Caco-2 (cell line): ENCODE results near the gene BTG2. TPM values are rescaled to one million over a fixed set of nuclear protein-coding genes. Genes with fewer than 3 reads are reported as not detected.

Experiments
- BruUV-seq: library from RNA; stranded (reverse); fragments of 400-500 nt; replicated peaks from 2 replicates; lab custom pipeline; 2021; lab: Mats Ljungman, UMichigan
- CTCF ChIA-PET: fragments of 300-600 bp; sonication (Branson Sonifier 250); formaldehyde crosslinking; loops from one replicate; lab custom pipeline; 2022; ENCODE audit warnings: antibody characterized with exemption; lab: Charles Lee
- POLR2A ChIA-PET: fragments of 300-600 bp; sonication (Branson Sonifier 250); formaldehyde crosslinking; loops from one replicate; lab custom pipeline; 2022; ENCODE audit warnings: antibody characterized with exemption; lab: Charles Lee
- DNase-seq, 2 experiments: peaks; one replicate each; pipeline versions ENCODE4 v3.0.0 to v3.0.0-alpha.2; 2020 to 2022
- H3K27me3 ChIP-seq: replicated peaks from 2 replicates; pipeline ENCODE4 v1.6.0; 2011; ENCODE audit warnings: low read length; ENCODE audit not compliant: control insufficient read depth, insufficient read depth
- H3K36me3 ChIP-seq: 2 replicates; pipeline ENCODE4 v1.5.1; 2011; ENCODE audit warnings: low read length; ENCODE audit not compliant: control insufficient read depth, insufficient read depth
- H3K4me1 ChIP-seq: fragments of 250-450 bp; sonication (Bioruptor Pico); 2 replicates; pipeline ENCODE4 v1.5.1; 2020; ENCODE audit warnings: mild to moderate bottlenecking
- H3K4me3 ChIP-seq: 2 replicates; pipeline ENCODE4 v1.5.1; 2011; ENCODE audit warnings: low read depth, mild to moderate bottlenecking, control low read depth, low read length
- H3K9me3 ChIP-seq: fragments of 250-450 bp; sonication (Bioruptor Pico); 2 replicates; pipeline ENCODE4 v1.5.1; 2020; ENCODE audit warnings: mild to moderate bottlenecking, moderate library complexity
- H3K27ac Mint-ChIP-seq: one replicate; pipeline ENCODE4 v1.8.0; 2022; ENCODE audit warnings: mixed read lengths; ENCODE audit not compliant: unreplicated experiment
- H3K27me3 Mint-ChIP-seq: one replicate; pipeline ENCODE4 v1.8.0; 2022; ENCODE audit warnings: mixed read lengths; ENCODE audit not compliant: insufficient read depth, unreplicated experiment
- H3K36me3 Mint-ChIP-seq: one replicate; pipeline ENCODE4 v1.8.0; 2022; ENCODE audit warnings: mild to moderate bottlenecking, mixed read lengths; ENCODE audit not compliant: insufficient read depth, unreplicated experiment
- H3K4me1 Mint-ChIP-seq: one replicate; pipeline ENCODE4 v1.8.0; 2022; ENCODE audit warnings: low read depth, mixed read lengths; ENCODE audit not compliant: unreplicated experiment
- H3K4me3 Mint-ChIP-seq: one replicate; pipeline ENCODE4 v1.8.0; 2022; ENCODE audit warnings: mild to moderate bottlenecking, moderate library complexity, mixed read lengths; ENCODE audit not compliant: unreplicated experiment
- H3K9me3 Mint-ChIP-seq: one replicate; pipeline ENCODE4 v1.8.0; 2022; ENCODE audit warnings: mixed read lengths; ENCODE audit not compliant: unreplicated experiment
- intact Hi-C: fragments of 100-400 bp; cut with micrococcal nuclease; formaldehyde crosslinking; loops from one replicate; pipeline ENCODE4 v1.10.0; 2022; ENCODE audit not compliant: unreplicated experiment
- total RNA-seq: library from RNA; stranded (reverse); gene quantifications from 2 replicates; pipeline ENCODE4 v1.2.3, GENCODE V29; 2022
- TF ChIP-seq, protein P1 (sequence below), 2 experiments: fragments of 200-600 bp in 1 of 2; IDR thresholded peaks; 1 replicate in 1 of 2; 2 replicates in 1 of 2; pipeline versions ENCODE4 v1.5.1 to v1.8.0; 2011 to 2022; ENCODE audit warnings: antibody characterized with exemption in 1 of 2, control low read depth in 1 of 2, inconsistent platforms in 1 of 2, low read depth in 1 of 2, low read length in 1 of 2, mild to moderate bottlenecking in 1 of 2, moderate library complexity in 1 of 2; ENCODE audit not compliant: insufficient read depth in 1 of 2, severe bottlenecking in 1 of 2, unreplicated experiment in 1 of 2

The BTG2 gene
- total RNA-seq, 1 experiment from 2014 or later = 21.2 TPM

DNA sequence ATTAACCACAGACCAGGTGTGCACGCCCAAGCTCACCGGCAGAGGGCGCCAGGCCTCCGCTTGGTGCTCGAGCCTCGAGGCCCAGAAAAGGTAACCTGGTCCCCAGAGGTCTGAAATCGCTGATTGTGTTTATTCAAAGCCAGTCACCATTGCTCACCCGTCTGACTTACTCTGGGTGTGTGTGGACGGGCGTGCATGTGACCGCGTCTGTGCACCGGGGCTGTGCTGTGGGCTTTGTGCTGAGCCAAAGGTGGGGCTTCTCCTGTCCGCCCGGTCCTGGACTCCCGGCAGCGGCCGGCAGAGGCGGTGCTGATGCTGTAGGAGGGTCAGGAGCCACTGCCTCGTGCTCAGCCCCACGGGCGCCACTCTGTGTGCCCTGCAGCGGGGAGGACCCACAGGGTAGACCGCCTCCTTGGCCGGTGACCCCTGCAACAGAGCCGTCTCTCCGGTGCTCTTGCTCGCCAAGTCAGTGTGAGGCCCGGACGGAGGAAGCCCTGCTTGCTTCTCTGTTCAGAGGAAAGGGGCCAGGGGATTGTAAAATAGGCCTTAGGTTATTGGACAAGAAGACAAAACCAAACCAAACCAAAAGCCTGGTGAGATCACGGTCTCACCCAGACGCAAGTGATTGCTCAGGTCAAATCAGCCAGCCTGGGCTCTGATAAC, 32.0 kb upstream of the BTG2 start:
- no peaks in the 10 kb centered on the region for H3K27me3 Mint-ChIP-seq
- Histone ChIP-seq H3K4me1 (peaks cover 17% of the 10 kb centered on the region), H3K9me3 (no peaks in the 10 kb centered on the region), H3K36me3 (no peaks in the 10 kb centered on the region), H3K4me3 (no peak overlapping the region), H3K27me3 (no peaks in the 10 kb centered on the region)
- no peaks in the 10 kb centered on the region for H3K9me3 Mint-ChIP-seq
- DNase-seq = peak; percentile 84 to 92
- intact Hi-C loops = loop anchor here (1.0 to 5.0 kb wide), 6 partner anchors 17 to 214 kb away; partner anchors contain the start of gene BTG2
- peaks cover 4% of the 10 kb centered on the region for H3K4me1 Mint-ChIP-seq
- no TSS peak for BruUV-seq
- no peaks in the 10 kb centered on the region for H3K36me3 Mint-ChIP-seq
- H3K27ac Mint-ChIP-seq = no peak overlapping the region
- TF ChIP-seq, protein P1, sequence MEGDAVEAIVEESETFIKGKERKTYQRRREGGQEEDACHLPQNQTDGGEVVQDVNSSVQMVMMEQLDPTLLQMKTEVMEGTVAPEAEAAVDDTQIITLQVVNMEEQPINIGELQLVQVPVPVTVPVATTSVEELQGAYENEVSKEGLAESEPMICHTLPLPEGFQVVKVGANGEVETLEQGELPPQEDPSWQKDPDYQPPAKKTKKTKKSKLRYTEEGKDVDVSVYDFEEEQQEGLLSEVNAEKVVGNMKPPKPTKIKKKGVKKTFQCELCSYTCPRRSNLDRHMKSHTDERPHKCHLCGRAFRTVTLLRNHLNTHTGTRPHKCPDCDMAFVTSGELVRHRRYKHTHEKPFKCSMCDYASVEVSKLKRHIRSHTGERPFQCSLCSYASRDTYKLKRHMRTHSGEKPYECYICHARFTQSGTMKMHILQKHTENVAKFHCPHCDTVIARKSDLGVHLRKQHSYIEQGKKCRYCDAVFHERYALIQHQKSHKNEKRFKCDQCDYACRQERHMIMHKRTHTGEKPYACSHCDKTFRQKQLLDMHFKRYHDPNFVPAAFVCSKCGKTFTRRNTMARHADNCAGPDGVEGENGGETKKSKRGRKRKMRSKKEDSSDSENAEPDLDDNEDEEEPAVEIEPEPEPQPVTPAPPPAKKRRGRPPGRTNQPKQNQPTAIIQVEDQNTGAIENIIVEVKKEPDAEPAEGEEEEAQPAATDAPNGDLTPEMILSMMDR (IDR thresholded peaks at IDR 0.05; ENCODE audit: insufficient read depth in 1 of 2, low read depth in 1 of 2, low read length in 1 of 2, severe bottlenecking in 1 of 2, unreplicated experiment in 1 of 2) = peak; percentile 95 to 97
- CTCF ChIA-PET = interaction anchor here (0.6 to 1.5 kb wide), 24 partner anchors 11 to 422 kb away, joined by 3 to 61 read pairs (median 6); partner anchors contain the start of gene BTG2
- POLR2A ChIA-PET = interaction anchor here (0.6 to 0.7 kb wide), 3 partner anchors 28 to 54 kb away, joined by 3 to 4 read pairs (median 4); partner anchors contain the start of gene BTG2
- no peak overlapping the region for H3K4me3 Mint-ChIP-seq

DNA sequence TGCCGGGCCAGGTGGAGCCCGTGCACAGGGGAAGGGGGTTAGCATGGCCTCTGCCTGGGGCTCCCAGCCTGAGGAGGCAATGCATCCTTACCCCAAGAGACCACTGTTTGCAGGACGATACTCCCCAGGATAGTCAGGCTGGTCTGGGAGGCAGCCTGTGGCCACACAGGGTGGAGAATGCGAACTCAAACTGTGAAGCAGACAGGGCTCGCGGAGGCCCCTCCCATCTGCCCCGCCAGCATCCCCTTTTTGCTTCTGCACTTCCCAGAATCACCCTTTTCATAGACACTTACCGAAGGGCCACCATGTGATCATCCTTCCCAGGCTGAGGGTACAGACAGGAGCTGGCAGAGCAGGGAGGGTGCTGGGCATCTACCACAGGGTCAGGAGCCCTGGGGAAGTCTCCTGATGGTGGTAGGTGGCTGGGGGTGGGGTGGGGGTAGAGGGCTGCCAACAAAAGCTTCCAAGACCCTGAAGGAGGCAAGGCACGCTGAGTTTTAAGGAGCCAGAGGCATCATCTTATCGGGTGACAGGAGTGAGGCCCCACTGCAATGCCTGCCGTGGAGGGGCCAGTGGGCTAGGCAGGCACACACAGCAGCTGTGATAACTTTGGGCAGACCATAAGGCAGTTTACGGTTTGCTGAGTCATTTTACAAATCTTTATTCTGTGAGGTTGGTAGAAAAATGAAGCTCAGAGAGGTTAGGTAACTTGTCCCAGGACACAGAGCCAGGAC, 31.3 kb upstream of the BTG2 start:
- no peak overlapping the region for H3K4me3 Mint-ChIP-seq
- H3K4me3 ChIP-seq = no peak overlapping the region
- no peaks in the 10 kb centered on the region for H3K9me3 ChIP-seq

More for the DNA sequence above, 31.3 kb upstream of the BTG2 start:
- no TSS peak for BruUV-seq
- TF ChIP-seq, protein P1 (IDR thresholded peaks at IDR 0.05; ENCODE audit: insufficient read depth in 1 of 2, low read depth in 1 of 2, low read length in 1 of 2, severe bottlenecking in 1 of 2, unreplicated experiment in 1 of 2) = no peak
- no peak overlapping the region for H3K27ac Mint-ChIP-seq
- no peaks in the 10 kb centered on the region for H3K9me3 Mint-ChIP-seq
- ChIA-PET POLR2A (no interaction called here), CTCF (interaction anchor here (0.6 kb wide), 1 partner anchor 16 kb away, joined by 4 read pairs; no protein-coding TSS in a partner anchor)
- intact Hi-C loops = loop anchor here (1.0 to 5.0 kb wide), 6 partner anchors 16 to 213 kb away; partner anchors contain the start of gene BTG2
- H3K36me3 Mint-ChIP-seq = no peaks in the 10 kb centered on the region
- H3K4me1 Mint-ChIP-seq = peaks cover 10% of the 10 kb centered on the region
- peaks cover 19% of the 10 kb centered on the region for H3K4me1 ChIP-seq
- H3K27me3 Mint-ChIP-seq = no peaks in the 10 kb centered on the region
- H3K36me3 ChIP-seq = no peaks in the 10 kb centered on the region
- no peaks in the 10 kb centered on the region for H3K27me3 ChIP-seq
- no peak for DNase-seq
